Lower lobe of right lung (tissue), 2 donors: ENCODE measurements around the gene ACCS. TPM values are rescaled to one million over a fixed set of nuclear protein-coding genes. Genes with fewer than 3 reads are reported as not detected.
A peak's percentile ranks its signal among the peaks of the same experiment; 100 is the strongest.

Source experiments
- ATAC-seq, 2 donors: fragments of 200-7000 bp; cut with Tn5 transposase; one replicate each; pipeline ENCODE4 v1.9.1; 2020 to 2022; ENCODE audit warnings: mild to moderate bottlenecking in 2 of 2, moderate library complexity in 2 of 2
- DNase-seq: peaks from one replicate; pipeline ENCODE4 v3.0.0-alpha.2; 2020
- H3K27ac ChIP-seq: fragments of 200-600 bp; one replicate; pipeline ENCODE4 v1.8.0; 2022
- H3K27me3 ChIP-seq: fragments of 200-600 bp; one replicate; pipeline ENCODE4 v1.8.0; 2022; ENCODE audit warnings: low read depth
- H3K36me3 ChIP-seq: fragments of 200-600 bp; one replicate; pipeline ENCODE4 v1.8.0; 2022; ENCODE audit warnings: mild to moderate bottlenecking
- H3K4me1 ChIP-seq: fragments of 200-600 bp; one replicate; pipeline ENCODE4 v1.8.0; 2022
- H3K4me3 ChIP-seq: fragments of 200-600 bp; one replicate; pipeline ENCODE4 v1.8.0; 2022; ENCODE audit warnings: mild to moderate bottlenecking
- H3K9me3 ChIP-seq: fragments of 200-600 bp; one replicate; pipeline ENCODE4 v1.8.0; 2022
- CTCF ChIP-seq: fragments of 200-600 bp; IDR thresholded peaks from one replicate; pipeline ENCODE4 v1.8.0; 2022; ENCODE audit warnings: antibody characterized with exemption, mild to moderate bottlenecking
- intact Hi-C: fragments of 100-400 bp; cut with DNase I; formaldehyde crosslinking; loops from one replicate; pipeline ENCODE4 v1.11.0; 2022
- total RNA-seq: library from RNA; stranded (reverse); fragmentation: NEBNext Ultra II Directional; extraction: Animal tissue kit (Norgen Biotek cat#: 25700); gene quantifications from one replicate; pipeline ENCODE4 v1.2.1, GENCODE V29; 2021
- donor health status: DM: no; HTN: yes; CAD: no; lungs with severe emphysema.

ACCS gene
- total RNA-seq, 1 donor from 2014 or later, result 31.4 TPM

GRCh38 chr11:44126304-44126703, 60.2 kb downstream of the ACCS start:
- no peak for ATAC-seq
- intact Hi-C loops, result no loop called here
- Histone ChIP-seq H3K4me3 (no peak overlapping the region), H3K9me3 (no peaks in the 10 kb centered on the region), H3K27ac (no peak overlapping the region), H3K27me3 (no peaks in the 10 kb centered on the region), H3K36me3 (peaks cover 84% of the 10 kb centered on the region), H3K4me1 (no peaks in the 10 kb centered on the region)
- no peak for DNase-seq
- no peak for TF ChIP-seq CTCF

DNA sequence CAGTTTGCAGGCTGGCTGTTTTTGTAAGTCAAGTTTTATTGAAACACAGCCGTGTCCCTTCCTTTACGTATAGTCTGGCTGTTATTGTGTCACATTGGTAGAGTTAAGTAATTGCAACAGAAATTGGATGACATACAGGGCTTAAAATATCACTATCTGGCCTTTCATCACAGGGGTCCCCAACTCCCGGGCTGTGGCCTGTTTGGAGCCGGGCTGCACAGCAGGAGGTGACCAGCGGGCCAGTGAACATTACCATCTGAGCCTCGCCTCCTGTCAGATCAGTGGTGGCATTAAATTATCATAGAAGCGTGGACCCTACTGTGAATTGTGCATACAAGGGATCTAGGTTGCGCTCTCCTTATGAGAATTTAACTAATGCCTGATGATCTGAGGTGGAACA, 61.1 kb downstream of the ACCS start:
- no peak for DNase-seq
- Histone ChIP-seq H3K9me3 (no peaks in the 10 kb centered on the region), H3K36me3 (peaks cover 93% of the 10 kb centered on the region), H3K27me3 (no peaks in the 10 kb centered on the region), H3K4me3 (no peak overlapping the region), H3K4me1 (no peaks in the 10 kb centered on the region), H3K27ac (no peak overlapping the region)
- no peak for ATAC-seq
- no peak for TF ChIP-seq CTCF
- intact Hi-C loops, result no loop called here

- no peaks in the 10 kb centered on the region for H3K4me1 ChIP-seq
- H3K27me3 ChIP-seq, result no peaks in the 10 kb centered on the region
- peaks cover 96% of the 10 kb centered on the region for H3K36me3 ChIP-seq
- H3K4me3 ChIP-seq, result no peak overlapping the region
- no peak for ATAC-seq
- no peak for DNase-seq
- intact Hi-C loops, result no loop called here
- no peak overlapping the region for H3K27ac ChIP-seq
- no peak for TF ChIP-seq CTCF
- no peaks in the 10 kb centered on the region for H3K9me3 ChIP-seq
These were observed 62.7 kb downstream of the ACCS start for GRCh38 chr11:44128729-44129128.

DNA sequence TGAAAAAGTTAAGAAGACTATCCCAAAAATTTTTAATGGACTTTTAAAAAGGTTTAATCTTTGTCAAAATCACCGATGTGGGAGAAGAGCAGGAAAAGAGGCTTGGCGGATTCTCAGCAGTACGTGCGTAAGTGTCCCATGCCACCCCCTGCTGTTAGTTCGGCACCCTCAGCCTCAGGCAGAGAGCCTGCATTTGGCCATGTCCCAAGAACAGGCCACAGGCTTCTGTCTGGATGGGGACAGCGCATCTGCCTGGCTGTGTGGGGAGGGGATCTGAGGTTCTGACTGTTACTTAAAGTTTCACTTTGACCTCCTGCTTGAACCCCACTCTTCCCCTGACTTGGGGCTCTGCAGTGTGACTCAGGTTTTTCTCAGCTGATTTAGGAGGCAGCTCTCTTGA, 64.7 kb downstream of the ACCS start:
- DNase-seq, result no peak

DNA sequence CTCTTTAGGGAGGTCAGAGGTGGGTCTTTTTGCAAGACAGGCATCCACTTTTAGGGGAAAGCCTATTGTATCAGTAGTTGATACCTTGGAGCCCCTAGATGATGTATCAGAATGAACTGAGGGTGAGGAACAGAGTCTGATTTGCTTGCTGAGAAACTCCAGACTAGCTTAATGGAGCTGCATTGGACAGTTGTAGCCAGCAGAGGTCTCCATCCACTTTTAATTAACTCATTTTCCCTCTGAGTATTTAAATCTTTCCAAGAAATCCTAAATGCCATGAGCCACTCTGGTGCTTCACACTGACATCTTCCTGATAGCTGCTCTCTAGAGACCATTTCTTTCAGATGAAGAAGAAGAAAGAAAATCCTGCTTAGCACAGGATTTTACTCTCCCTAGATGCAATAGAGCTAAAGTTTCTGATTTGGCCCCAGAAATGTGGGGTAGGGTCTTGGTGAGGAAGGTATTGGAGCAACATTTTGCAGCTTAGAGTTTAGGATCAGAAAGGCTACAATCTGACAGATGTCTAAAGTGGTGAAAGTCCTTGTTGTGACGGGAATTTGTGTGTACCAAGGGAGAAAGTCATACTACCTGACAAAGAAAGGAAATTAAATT, 67.4 kb downstream of the ACCS start:
- no peak overlapping the region for H3K4me3 ChIP-seq
- H3K27ac ChIP-seq, result no peak overlapping the region
- peak; percentile 46 for TF ChIP-seq CTCF
- no peak for DNase-seq
- no peaks in the 10 kb centered on the region for H3K9me3 ChIP-seq
- intact Hi-C loops, result no loop called here
- H3K4me1 ChIP-seq, result no peaks in the 10 kb centered on the region
- H3K36me3 ChIP-seq, result peaks cover 81% of the 10 kb centered on the region
- ATAC-seq, result no peak
- H3K27me3 ChIP-seq, result no peaks in the 10 kb centered on the region

More for the DNA sequence above, 64.7 kb downstream of the ACCS start:
- intact Hi-C loops, result no loop called here
- TF ChIP-seq CTCF, result no peak
- Histone ChIP-seq H3K4me3 (no peak overlapping the region), H3K27ac (no peak overlapping the region), H3K4me1 (no peaks in the 10 kb centered on the region), H3K27me3 (no peaks in the 10 kb centered on the region), H3K36me3 (peaks cover 92% of the 10 kb centered on the region), H3K9me3 (no peaks in the 10 kb centered on the region)
- ATAC-seq, result no peak

Other genes starting within 250 kb of the ACCS start
- 26.5 TPM for gene ALKBH3, start 185.4 kb upstream of the ACCS start, total RNA-seq
- gene C11orf96, start 123.6 kb upstream of the ACCS start, total RNA-seq, result 83.5 TPM
- not detected for gene ACCSL, start 18.3 kb upstream of the ACCS start, total RNA-seq
- gene EXT2, start 29.4 kb downstream of the ACCS start, total RNA-seq, result 53.7 TPM
- gene ALX4, start 243.9 kb downstream of the ACCS start, total RNA-seq, result not detected